ENCODE results near the gene RCSD1.

DNA sequence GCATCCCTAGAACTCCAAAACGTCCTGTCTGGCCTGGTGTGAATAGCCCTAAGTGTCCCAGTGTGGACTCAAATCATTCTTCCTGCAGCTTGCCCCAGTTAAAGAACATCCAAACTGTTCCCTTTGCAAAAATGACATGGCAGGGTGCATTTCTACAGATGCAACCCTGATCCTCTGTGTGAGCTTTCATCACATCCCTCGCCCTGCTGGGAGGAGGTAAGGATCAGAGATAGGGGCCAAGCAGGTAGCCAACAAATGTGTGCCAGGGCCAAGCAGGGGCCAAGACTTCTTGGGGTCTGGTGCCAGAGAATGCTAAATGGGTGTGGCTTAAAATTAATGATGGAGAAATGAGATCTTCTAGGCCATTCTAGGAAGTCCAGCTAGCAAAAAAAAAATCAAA, 64.7 kb downstream of the RCSD1 start:
- TF ChIP-seq POLR2A (IDR thresholded peaks at IDR 0.05; ENCODE audit: low read depth, low read length) (no peak), POLR2AphosphoS5 (IDR thresholded peaks at IDR 0.05; ENCODE audit: low read depth, low read length) (no peak)

Measured in GM12892 (cell line).